Mammary epithelial cell (primary cell): ENCODE results near the gene TUT4.

Source experiments
- EZH2 ChIP-seq: IDR thresholded peaks from 2 replicates; pipeline ENCODE4 v1.6.1; 2012; ENCODE audit warnings: low read length, inconsistent platforms, borderline replicate concordance
- TF ChIP-seq, protein P1 (sequence below), 2 donors: IDR thresholded peaks in 1 of 2; conservative IDR thresholded peaks in 1 of 2; 2 replicates each; pipeline ENCODE4 v1.5.1; 2011 to 2012; ENCODE audit warnings: inconsistent platforms in 2 of 2, low read length in 2 of 2, mild to moderate bottlenecking in 2 of 2, control low read depth in 1 of 2, low read depth in 1 of 2; ENCODE audit not compliant: insufficient read depth in 1 of 2; ENCODE audit errors: extremely low read depth in 1 of 2

DNA sequence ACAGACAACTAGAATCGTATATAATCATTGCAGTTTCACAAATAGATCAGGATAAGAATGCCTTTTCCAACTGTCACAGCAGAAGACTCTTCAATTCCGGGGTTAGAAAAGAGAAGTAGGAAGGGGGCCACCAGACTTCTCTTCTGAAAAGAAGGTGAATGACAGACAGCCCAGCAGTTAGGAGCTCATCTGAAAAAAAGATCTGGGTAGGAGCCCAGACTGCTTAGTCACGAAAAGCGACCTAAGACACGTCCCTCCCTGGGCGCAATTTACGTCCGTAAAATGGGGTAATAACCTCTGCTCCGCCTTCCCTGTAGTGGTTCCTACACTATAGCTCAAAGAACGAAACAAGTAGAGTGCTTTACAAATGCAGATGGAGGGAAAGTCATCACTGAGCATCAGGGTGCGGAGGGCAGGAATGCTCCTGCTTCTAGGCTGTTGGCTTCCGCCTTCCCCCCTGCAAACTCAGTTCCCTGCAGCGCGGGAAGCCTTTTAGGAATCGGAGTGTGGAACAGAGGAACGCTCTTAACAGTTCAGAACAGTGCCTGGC lies 149.3 kb downstream of the TUT4 start:
- TF ChIP-seq, protein P1, sequence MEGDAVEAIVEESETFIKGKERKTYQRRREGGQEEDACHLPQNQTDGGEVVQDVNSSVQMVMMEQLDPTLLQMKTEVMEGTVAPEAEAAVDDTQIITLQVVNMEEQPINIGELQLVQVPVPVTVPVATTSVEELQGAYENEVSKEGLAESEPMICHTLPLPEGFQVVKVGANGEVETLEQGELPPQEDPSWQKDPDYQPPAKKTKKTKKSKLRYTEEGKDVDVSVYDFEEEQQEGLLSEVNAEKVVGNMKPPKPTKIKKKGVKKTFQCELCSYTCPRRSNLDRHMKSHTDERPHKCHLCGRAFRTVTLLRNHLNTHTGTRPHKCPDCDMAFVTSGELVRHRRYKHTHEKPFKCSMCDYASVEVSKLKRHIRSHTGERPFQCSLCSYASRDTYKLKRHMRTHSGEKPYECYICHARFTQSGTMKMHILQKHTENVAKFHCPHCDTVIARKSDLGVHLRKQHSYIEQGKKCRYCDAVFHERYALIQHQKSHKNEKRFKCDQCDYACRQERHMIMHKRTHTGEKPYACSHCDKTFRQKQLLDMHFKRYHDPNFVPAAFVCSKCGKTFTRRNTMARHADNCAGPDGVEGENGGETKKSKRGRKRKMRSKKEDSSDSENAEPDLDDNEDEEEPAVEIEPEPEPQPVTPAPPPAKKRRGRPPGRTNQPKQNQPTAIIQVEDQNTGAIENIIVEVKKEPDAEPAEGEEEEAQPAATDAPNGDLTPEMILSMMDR (conservative IDR thresholded peaks at IDR 0.05 in 1 of 2, IDR thresholded peaks at IDR 0.05 in 1 of 2; ENCODE audit: extremely low read depth in 1 of 2, insufficient read depth in 1 of 2, low read depth in 1 of 2, low read length in 2 of 2), result no peak
- TF ChIP-seq EZH2, result no peak
